Measurements from ENCODE around the gene CCDC194. TPM values are rescaled to one million over a fixed set of nuclear protein-coding genes. Genes with fewer than 3 reads are reported as not detected.

Gene CCDC194
- total and polyA plus RNA-seq, 8 donors, result 0.17 to 1.4 (median 0.27) TPM; not detected in 3

DNA sequence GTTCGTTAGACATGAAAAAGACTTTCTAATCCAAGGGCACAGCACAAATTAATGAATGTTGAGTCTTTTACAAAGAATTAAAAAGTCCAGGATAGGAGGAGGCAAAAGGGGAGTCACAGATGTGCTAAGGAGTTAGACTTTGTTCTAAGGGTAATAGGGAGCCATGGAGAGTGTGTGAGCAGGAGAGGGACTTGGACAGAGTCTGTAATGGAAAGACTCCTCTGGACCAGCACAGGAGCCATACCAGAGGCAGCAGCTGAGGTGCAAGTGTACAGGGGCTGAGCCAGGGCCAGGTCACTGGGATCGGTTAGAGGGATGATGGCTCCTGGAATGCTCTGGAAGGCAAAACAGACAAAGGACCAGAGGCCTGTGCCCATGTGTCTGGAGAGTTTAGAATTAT is 46.1 kb downstream of the CCDC194 start:
- H3K36me3 ChIP-seq, result no peaks in the 10 kb centered on the region
- DNase-seq (no peak), ATAC-seq (no peak)
- peaks cover 0 to 41% of the 10 kb centered on the region in 2 donors for H3K27me3 ChIP-seq
- intact Hi-C loops (cut with DNase I), result loop anchor here in 1 of 2 donors (2.0 kb wide), 1 partner anchor 39 kb away; no protein-coding TSS in a partner anchor
- peaks cover 0 to 50% of the 10 kb centered on the region in 2 donors for H3K4me1 ChIP-seq
- H3K27ac ChIP-seq, result peak overlapping the region; percentile 56 to 66
- H3K9me3 ChIP-seq, result no peaks in the 10 kb centered on the region
- no peak overlapping the region for H3K4me3 ChIP-seq
- TF ChIP-seq, protein P1, sequence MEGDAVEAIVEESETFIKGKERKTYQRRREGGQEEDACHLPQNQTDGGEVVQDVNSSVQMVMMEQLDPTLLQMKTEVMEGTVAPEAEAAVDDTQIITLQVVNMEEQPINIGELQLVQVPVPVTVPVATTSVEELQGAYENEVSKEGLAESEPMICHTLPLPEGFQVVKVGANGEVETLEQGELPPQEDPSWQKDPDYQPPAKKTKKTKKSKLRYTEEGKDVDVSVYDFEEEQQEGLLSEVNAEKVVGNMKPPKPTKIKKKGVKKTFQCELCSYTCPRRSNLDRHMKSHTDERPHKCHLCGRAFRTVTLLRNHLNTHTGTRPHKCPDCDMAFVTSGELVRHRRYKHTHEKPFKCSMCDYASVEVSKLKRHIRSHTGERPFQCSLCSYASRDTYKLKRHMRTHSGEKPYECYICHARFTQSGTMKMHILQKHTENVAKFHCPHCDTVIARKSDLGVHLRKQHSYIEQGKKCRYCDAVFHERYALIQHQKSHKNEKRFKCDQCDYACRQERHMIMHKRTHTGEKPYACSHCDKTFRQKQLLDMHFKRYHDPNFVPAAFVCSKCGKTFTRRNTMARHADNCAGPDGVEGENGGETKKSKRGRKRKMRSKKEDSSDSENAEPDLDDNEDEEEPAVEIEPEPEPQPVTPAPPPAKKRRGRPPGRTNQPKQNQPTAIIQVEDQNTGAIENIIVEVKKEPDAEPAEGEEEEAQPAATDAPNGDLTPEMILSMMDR (IDR thresholded peaks at IDR 0.05), result no peak

DNA sequence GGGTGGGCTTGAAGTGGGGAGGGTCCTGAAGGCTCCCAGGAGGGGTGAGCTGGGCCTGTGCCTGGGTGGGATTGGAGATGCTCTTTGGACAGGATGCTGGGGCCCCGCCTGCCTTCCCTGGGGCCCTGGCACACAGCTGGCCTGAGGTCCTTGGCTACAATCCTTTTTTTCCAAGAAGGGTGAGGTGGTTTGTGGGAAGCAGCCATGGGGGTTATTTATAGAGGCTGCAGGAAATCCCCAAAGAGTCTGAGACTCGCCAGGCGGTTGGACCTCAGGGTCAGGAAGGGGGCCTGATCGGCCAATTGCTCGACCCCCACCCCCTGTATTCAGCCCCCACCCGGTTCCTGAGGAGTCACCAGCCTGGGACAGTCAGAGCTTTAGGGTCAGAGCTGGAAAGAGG is 46.6 kb downstream of the CCDC194 start:
- no peak for DNase-seq
- H3K27me3 ChIP-seq, result peaks cover 0 to 40% of the 10 kb centered on the region in 2 donors
- H3K4me3 ChIP-seq, result no peak overlapping the region
- TF ChIP-seq, protein P1 (IDR thresholded peaks at IDR 0.05), result no peak
- ATAC-seq, result peak; percentile 11
- intact Hi-C loops (cut with DNase I), result loop anchor here in 1 of 2 donors (2.0 kb wide), 1 partner anchor 39 kb away; no protein-coding TSS in a partner anchor
- peaks cover 0 to 45% of the 10 kb centered on the region in 2 donors for H3K4me1 ChIP-seq
- no peaks in the 10 kb centered on the region for H3K9me3 ChIP-seq
- H3K36me3 ChIP-seq, result no peaks in the 10 kb centered on the region
- peak overlapping the region; percentile 56 to 66 for H3K27ac ChIP-seq

DNA sequence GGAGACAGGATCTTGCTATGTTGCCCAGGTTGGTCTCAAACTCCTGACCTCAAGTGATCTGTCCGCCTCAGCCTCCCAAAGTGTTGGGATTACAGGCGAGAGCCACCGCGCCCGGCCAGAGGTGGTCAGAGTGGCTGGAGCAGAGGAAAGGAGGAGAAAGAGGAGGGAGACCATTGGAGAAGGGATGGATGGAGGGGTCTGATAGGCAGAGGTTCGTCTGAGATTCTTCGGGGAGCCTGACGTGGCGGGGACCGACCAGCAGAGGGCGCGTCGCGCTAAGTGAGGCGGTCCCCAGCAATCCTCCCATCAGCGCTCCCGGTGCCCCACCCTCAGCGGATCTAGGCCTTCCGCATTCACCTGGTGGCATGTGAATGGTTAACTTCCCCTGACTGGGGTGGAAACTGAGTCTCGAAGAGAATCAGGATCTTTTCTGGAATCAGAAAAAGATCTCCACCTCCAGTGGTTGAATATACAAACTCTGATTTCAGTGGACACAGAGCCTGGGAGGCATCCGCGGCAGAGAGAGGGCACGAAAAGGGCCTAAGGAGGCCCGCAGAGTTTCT is 47.8 kb downstream of the CCDC194 start:
- intact Hi-C loops (cut with DNase I), result loop anchor here in 1 of 2 donors (2.0 kb wide), 1 partner anchor 41 kb away; no protein-coding TSS in a partner anchor
- H3K4me1 ChIP-seq, result peaks cover 0 to 40% of the 10 kb centered on the region in 2 donors
- ATAC-seq (peak; percentile 95), DNase-seq (peak in 3 of 4 donors; percentile 73 to 94 (median 75))
- peaks cover 0 to 6% of the 10 kb centered on the region in 2 donors for H3K36me3 ChIP-seq
- H3K9me3 ChIP-seq, result no peaks in the 10 kb centered on the region
- H3K27ac ChIP-seq, result no peak overlapping the region
- H3K4me3 ChIP-seq, result no peak overlapping the region
- peaks cover 0 to 30% of the 10 kb centered on the region in 2 donors for H3K27me3 ChIP-seq
- TF ChIP-seq, protein P1 (IDR thresholded peaks at IDR 0.05), result peak; percentile 96 to 99

DNA sequence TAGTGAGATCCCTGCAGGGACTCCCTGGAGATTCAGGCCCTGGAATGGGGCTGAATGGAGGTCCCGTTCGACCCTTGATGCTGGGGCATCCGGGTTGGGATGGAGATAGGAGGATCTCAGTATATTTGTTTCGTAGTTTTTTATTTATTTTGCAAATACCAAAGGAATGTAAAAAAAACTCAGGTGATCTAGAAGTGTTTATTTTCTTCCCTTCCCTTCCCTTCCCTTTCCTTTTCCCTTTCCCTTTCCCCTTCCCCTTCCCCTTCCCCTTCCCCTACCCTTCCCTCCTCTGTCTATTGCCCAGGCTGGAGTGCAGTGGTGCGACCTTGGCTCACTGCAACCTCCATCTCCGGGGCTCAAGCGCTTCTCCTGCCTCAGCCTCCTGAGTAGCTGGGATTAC is 52.2 kb downstream of the CCDC194 start:
- TF ChIP-seq, protein P1 (IDR thresholded peaks at IDR 0.05), result no peak
- no peak for ATAC-seq

DNA sequence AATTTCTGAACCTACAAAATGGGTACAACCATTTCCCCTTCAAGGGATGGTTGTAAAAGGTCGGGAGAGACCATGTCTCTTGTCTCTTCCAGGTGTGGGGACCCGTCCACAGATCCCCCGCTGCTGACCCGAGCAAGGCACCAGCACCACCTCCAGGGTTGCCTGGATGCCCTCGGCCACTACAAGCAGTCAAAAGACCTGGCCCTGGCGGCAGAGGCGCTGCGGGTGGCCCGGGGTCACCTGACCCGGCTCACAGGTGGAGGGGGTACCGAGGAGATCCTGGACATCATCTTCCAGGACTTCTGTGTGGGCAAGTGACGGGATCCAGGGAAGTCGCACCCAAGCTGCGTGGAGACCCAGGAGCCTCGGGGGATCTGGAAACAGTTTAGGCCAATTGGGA is 52.6 kb downstream of the CCDC194 start:
- H3K4me1 ChIP-seq, result peaks cover 6 to 23% of the 10 kb centered on the region in 2 donors
- intact Hi-C loops (cut with DNase I), result no loop called here

More for the DNA sequence above, 52.2 kb downstream of the CCDC194 start:
- no peak overlapping the region for H3K27ac ChIP-seq
- DNase-seq, result no peak
- no peaks in the 10 kb centered on the region for H3K9me3 ChIP-seq
- peaks cover 6 to 26% of the 10 kb centered on the region in 2 donors for H3K4me1 ChIP-seq
- no peak overlapping the region for H3K4me3 ChIP-seq
- intact Hi-C loops (cut with DNase I), result no loop called here
- peaks cover 0 to 8% of the 10 kb centered on the region in 2 donors for H3K36me3 ChIP-seq
- H3K27me3 ChIP-seq, result no peaks in the 10 kb centered on the region

More for the DNA sequence above, 52.6 kb downstream of the CCDC194 start:
- H3K36me3 ChIP-seq, result peaks cover 0 to 8% of the 10 kb centered on the region in 2 donors
- no peak for ATAC-seq
- TF ChIP-seq, protein P1 (IDR thresholded peaks at IDR 0.05), result no peak
- no peaks in the 10 kb centered on the region for H3K27me3 ChIP-seq
- H3K9me3 ChIP-seq, result no peaks in the 10 kb centered on the region
- H3K27ac ChIP-seq, result no peak overlapping the region
- DNase-seq, result no peak
- no peak overlapping the region for H3K4me3 ChIP-seq

Data from left lung (tissue), 10 donors.